SIG-M5 treated with dmso at 0.1 percent for 504 hours (cell line): ENCODE data around the gene MALAT1.
"Not testable (repeated sequence)": the region's sequence is repeated elsewhere in the genome, so short reads cannot be mapped to it uniquely, and the experiment has no call there.

Experiments
- DNase-seq: peaks from one replicate; lab custom pipeline; 2025; ENCODE audit not compliant: unreplicated experiment; lab: John Stamatoyannopoulos, UW

MALAT1 gene

DNA sequence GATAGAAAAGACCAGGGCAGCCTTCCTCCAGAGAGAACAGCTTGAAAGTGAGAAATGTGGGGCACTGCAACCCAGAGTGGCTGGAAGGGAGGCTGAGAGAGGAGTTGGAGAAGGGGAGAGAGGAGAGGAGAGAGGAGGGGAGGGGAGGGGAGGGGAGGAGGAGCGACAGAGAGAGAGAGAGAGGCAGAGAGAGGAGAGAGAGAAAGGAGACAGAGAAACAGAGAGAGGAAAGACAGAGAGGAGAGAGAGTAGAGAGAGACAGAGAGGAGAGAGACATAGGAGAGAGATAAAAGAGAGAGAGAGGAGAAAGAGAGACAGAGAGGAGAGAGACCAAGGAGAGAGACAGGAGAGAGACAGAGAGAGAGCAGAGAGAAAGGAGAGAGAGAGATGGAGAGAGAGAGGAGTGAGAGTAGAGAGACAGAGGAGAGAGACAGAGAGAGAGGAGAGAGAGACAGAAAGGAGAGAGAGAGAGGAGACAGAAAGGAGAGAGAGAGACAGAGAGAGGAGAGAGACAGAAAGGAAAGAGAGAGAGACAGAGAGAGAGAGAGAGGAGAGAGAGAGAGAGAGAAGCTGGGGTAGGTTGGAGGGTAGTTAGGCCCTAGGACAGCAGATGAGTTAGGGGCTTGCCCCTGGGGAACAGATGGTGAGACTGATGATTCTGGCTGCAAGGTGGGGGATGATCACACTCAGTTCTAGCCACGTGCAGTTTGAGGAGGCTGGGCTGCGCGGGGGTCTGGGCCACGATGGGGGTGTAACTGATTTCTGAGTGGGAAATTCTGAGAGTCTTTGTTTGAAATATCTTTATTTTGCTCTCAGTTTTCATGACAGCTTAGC lies 17.5 kb downstream of the MALAT1 start:
- DNase-seq, result no peak

DNA sequence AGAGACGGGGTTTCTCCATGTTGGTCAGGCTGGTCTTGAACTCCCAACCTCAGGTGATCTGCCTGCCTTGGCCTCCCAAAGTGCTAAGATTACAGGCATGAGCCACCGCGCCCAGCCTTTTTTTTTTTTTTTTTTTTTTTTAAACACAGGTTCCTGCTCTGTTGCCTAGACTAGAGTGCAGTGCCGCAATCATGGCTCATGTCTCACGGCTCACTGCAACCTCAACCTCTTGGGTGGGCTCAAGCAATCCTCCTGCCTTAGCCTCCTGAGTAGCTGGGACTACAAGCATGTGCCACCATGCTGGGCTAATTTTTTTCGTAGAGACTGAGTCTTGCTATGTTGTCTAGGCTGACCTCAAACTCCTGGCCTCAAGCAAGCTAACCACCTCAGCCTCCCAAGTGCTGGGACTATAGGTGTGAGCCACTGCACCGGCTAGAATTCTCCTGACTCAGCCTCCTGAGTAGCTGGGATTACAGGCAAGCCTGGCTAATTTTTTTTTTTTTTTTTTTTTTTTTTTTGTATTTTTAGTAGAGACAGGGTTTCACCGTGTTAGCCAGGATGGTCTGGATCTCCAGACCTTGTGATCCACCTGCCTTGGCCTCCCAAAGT lies 20.2 kb downstream of the MALAT1 start:
- DNase-seq, result not testable (repeated sequence)

DNA sequence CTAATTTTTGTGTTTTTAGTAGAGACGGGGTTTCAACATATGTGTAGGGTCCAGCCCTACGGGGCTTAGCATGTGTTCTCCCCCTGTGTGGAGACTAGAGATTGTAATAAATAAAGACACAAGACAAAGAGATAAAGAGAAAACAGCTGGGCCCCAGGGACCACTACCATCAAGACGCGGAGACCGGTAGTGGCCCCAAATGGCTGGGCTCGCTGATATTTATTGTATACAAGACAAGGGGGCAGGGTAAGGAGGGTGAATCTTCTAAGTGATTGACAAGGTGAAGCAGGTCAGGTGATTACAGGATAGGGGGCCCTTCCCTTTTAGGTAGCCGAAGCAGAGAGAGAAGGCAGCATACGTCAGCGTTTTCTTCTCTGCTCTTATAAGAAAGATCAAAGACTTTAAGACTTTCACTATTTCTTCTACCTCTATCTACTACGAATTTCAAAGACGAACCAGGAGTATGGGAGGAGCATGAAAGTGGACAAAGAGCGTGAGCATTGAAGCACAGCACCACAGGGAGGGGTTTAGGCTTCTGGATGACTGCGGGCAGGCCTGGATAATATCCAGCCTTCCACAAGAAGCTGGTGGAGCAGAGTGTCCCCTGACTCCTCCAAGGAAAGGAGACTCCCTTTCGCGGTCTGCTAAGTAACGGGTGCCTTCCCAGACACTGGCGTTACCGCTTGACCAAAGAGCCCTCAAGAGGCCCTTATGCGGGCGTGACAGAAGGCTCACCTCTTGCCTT lies 23.1 kb downstream of the MALAT1 start:
- DNase-seq, result not testable (repeated sequence)

DNA sequence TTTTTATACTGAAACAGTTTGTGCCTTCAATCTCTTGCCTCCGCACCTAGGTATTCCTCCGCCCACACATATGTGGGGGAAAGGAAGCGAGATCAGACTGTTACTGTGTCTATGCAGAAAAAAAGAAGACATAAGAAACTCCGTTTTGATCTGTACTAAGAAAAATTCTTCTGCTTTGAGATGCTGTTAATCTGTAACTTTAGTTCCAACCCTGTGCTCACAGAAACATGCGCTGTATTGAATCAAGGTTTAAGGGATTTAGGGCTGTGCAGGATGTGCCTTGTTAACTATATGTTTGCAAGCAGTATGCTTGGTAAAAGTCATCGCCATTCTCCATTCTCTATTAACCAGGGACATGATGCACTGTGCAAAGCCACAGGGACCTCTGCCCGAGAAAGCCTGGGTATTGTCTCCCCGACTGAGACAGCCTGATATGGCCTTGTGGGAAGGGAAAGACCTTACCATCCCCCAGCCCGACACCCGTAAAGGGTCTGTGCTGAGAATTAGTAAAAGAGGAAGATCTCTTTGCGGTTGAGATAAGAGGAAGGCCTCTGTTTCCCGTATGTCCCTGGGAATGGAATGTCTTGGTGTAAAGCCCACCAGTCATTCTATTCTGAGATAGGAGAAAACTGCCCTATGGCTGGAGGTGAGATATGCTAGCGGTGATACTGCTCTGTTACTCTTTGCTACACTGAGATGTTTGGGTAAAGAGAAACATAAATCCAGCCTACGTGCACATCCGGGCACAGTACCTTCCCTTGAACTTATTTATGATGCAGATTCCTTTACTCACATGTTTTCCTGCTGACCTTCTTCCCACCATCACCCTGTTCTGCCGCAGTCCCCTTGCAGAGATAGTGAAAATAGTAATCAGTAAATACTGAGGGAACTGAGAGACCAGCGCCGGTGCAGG lies 24.1 kb downstream of the MALAT1 start:
- peak; percentile 55 for DNase-seq

DNA sequence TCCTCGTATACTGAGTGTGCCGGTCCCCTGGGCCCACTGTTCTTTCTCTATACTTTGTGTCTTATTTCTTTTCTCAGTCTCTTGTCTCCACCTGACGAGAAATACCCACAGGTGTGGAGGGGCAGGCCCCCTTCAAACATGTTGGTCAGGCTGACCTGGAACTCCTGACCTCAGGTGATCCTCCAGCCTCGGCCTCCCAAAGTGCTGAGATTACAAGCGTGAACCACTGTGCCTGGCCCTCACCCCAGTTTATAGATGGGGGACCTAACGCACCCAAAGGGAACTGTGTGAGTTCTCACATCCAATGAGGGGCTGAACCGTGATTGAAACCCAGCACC lies 24.8 kb downstream of the MALAT1 start:
- DNase-seq, result not testable (repeated sequence)

DNA sequence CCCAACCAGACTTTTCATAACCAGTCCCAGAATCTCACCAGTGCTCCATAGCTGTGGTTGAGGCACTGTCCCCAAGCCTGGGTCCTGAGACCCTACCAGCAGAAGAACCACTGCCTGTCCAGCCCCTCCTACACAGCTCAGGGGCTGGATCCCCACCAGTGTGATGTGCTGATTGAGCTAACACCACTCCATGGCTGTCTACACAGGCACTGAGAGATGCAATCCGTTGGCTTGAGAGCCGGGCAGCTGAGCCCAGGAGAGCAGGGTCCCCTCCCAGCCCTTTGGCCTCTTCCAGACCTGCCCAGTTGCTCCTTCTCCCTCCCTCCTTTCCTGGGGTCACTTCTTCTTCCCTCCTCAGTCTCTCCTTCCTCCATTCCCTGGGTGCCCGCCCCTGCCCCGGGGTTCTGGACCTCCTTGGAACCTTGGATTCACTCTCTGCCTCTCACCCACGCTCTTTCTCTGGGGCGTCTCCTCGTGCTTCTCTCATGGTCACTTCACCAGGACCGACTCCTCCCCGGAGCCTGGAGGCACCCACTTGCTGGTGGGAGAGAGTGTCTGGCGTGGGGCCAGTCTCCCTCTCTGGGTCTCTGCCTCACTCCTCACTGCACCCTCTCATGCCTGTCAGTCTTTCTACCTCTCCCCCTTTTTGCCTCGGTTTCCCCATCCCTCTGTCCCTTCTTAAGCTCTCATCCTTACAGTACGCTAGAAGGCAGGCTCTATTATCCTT lies 25.3 kb downstream of the MALAT1 start:
- DNase-seq, result no peak

DNA sequence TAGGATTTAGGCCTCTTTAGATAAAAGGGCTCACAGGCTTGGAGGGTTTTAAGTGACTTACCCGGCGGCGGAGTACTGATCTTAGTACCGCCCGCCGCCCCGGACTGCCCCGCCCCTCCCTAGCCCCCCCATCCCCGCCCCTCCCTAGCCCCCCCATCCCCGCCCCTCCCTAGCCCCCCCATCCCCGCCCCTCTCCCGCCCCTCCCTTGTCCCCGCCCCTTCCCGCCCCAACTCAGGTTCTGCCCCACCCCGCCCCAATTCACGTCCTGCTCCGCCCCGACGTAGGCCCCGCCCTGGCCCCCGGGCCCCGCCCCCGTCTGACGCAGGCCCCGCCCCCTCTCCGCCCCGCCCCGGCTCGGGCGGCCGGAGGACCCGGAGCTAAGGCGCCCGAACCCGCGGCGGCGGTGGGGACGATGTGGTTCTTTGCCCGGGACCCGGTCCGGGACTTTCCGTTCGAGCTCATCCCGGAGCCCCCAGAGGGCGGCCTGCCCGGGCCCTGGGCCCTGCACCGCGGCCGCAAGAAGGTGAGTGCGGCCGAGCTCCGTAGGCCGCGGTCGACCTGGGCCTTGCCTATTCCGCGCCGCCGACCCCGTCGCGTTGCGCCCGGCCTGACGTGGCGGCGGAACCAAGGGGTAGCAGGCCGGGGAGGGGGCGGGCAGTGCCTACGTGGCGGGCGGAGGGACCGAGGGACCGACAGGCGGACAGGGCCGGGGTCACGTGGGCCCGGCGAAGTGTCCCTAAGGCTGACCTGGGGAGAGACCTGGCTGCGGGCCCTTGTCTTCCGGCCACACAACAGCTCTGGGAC lies 26.1 kb downstream of the MALAT1 start, which contains the start of gene SCYL1:
Gene SCYL1, plus strand, starts transcription at position 343 of the 805 bp plus-strand sequence. Its CDS starts 71 bp downstream, at position 414.
- DNase-seq, result peak; percentile 80

DNA sequence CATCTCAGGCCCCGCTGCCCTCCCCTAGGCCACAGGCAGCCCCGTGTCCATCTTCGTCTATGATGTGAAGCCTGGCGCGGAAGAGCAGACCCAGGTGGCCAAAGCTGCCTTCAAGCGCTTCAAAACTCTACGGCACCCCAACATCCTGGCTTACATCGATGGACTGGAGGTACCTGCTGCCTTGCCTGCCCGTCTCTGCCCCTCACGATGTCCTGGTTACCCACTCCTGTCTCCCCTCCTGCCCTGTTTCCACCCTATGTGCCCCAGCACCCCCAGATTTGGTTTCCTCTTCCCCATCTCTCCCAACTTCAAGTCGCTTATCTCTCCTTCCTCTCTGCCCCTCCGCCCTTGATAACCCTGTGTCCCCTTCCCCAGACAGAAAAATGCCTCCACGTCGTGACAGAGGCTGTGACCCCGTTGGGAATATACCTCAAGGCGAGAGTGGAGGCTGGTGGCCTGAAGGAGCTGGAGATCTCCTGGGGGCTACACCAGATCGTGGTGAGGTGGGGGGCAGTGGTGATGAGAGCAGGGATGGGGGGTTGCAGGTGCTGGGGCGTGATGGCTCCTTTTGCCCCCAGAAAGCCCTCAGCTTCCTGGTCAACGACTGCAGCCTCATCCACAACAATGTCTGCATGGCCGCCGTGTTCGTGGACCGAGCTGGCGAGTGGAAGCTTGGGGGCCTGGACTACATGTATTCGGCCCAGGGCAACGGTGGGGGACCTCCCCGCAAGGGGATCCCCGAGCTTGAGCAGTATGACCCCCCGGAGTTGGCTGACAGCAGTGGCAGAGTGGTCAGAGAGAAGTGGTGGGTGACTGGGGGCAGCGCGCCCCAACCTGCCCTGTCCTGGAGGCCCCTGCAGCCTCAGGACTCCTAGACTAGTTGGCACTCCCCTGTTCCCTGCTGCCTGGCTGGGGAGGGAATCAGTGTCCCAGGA lies 27.0 kb downstream of the MALAT1 start:
- DNase-seq, result no peak

DNA sequence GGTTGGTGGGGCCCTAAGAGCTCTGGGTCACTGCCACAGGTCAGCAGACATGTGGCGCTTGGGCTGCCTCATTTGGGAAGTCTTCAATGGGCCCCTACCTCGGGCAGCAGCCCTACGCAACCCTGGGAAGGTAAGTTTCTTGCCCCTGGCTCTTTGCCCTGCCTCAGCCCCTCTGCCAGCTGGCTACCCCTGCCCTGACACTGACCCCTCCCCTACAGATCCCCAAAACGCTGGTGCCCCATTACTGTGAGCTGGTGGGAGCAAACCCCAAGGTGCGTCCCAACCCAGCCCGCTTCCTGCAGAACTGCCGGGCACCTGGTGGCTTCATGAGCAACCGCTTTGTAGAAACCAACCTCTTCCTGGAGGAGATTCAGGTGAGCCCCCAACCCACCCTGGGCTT lies 27.9 kb downstream of the MALAT1 start:
- DNase-seq, result no peak

DNA sequence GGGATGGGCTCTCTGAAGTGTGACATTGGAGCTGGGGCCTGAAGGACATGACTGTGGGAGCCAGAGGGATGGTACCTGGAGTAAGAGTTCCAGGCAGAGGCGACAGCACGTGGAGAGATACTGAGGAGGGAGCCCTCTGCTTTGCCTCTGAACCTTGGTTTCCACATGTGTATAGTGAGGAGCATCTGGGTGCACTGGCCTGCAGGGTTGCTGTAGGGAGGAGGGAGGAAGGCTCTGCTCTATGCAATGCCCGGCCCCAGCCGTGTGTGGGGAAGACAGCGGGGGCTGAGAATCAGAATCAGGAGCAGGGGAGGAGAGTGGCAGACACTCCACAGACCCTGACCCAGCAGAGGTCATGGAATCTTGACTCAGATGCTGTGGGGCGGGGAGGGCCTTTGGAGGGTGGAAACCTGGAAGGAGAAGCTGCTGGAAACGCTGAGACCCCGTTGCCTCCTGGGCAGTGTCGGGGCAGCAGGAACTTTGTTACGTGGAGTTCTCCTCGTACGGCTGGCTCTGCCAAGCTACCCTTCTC lies 30.0 kb downstream of the MALAT1 start:
- no peak for DNase-seq

DNA sequence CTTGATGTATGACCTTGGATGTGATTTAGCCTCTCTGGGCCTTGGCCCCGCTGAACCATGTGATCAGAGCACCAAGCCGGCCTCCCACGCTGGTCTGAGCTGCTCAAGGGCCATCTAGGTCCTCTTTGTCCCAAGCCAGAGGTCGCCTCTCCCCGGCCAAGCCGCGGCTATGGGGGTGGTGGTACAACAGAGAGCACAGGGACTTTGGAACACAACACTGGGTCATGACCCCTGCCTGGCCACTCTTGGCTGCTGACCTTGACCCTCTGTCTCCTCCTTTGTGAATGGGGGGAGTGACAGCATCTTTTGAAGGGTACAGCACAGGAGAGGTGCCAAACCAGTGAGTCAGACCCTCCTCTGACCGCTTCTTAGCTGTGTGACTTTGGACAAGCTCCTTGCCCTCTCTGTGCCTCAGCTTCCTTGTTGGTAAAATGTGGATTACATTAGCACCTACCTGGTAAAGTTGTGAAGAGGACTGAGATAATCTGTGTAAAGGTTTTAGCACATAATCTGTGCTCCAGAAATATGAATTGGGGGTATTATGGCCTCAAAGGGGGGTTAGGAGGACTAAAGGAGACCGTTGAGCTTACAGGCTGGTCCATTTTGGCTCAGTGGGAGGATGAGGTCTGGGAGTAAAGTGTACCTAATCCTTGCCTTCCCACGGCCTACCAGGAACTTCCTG lies 30.8 kb downstream of the MALAT1 start:
- no peak for DNase-seq

DNA sequence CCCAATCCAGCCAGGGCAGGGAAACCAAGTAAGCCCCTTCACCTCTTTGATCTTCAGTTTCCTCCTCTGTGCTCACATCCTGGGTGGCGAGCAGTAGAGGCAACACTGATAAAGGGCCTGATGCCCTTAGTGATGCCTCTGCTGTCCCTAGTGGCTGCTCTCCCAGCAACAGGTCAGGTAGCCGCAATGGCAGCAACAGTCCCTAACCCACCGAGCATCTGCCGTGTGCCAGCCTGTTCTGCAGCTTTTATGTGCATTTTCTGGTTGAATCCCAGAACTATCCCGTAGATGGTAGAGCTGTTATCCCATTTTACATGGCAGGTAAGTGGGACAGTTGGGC lies 31.3 kb downstream of the MALAT1 start:
- DNase-seq, result peak; percentile 10

DNA sequence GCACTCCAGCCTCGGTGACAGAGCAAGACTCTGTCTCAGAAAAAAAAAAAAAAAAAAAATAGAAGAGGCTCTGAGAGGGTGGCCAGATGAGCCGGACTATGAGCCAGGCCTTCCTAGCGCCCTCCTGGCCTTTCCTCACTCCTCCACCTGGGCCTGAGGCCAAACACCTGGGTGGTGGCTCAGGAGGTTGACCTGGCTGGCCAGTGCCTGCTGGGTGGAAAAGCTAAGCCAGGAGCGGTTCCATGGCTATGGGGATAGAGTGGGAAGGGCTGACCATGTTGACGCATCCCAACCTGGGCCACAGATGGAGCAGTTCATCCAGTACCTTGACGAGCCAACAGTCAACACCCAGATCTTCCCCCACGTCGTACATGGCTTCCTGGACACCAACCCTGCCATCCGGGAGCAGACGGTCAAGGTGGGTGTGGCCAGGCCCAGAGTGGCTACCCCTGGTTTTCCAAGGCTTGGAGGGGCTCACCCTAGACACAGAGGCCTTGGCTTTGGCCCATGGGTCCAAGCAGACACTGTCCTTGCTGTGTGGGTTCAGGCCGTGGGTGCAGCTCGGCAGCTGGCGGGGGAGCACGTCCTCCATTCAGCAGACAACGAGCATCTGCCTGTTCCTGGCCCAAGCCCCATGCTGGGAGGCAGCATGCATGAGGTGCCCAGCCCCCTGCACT lies 33.7 kb downstream of the MALAT1 start:
- DNase-seq, result no peak

DNA sequence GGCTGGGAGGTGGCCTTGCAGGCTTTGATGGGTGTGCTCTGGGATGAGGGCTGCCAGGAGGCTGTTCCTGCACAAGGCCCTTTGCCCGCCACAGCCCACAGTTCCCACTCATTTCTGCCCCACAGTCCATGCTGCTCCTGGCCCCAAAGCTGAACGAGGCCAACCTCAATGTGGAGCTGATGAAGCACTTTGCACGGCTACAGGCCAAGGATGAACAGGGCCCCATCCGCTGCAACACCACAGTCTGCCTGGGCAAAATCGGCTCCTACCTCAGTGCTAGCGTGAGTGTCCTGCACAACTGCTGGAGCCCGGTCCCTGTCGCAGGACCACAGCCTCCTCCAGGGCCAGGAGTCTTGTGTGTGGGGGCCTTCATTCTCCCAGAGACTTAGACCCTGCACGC lies 36.3 kb downstream of the MALAT1 start:
- DNase-seq, result no peak

DNA sequence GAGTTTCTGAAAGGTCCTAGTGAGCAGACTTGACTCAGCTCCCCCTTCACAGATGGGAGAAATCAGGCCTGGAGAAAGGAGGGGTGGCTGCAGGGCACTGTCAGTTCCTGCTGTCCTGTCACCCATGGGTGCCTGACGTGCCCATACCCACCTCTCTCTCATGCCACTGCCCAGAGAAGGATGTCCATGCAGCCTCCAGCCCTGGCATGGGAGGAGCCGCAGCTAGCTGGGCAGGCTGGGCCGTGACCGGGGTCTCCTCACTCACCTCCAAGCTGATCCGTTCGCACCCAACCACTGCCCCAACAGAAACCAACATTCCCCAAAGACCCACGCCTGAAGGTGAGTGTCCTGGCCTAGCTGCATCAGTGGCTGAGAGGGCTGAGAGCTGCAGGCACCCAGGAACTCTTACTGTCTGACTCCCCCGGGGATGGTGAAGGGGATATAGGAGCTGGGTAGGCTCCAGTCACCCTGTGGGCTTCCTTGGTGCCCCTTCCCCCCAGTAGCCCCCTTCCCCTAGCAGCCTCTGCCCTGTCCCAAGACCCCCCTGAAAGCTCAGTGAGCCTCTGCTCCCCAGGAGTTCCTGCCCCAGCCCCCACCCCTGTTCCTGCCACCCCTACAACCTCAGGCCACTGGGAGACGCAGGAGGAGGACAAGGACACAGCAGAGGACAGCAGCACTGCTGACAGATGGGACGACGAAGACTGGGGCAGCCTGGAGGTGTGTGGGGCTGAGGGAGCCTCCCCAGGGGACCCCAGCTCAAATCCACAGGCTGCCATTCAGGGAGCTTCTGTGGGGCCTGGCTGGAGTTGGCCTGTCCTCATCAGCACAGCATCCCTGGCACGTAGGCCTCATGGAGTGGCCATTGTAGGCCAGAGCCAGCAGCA lies 37.8 kb downstream of the MALAT1 start:
- DNase-seq, result no peak

DNA sequence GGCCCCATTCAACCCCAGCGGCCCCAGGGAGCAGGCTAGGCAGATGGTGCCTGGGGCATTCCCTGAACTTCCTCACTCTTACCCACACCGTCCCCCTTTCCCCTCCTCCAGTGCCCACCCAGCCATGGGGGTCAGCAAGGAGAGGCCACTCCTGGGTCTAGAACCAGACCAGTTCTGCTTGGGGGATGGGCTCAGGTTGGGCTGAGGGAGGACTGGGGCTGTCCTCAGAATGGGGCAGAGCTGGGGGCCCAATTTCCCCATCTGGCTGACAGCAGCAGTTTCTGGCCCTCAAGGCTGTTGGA lies 38.4 kb downstream of the MALAT1 start:
- no peak for DNase-seq
